Lower leg skin (tissue), 3 donors: Measurements from ENCODE around the gene TMCC1.

Experiments used
- CTCF ChIP-seq, 3 donors: fragments of 450-650 bp; IDR thresholded peaks; one replicate each; pipeline ENCODE4 v1.5.1; 2016; ENCODE audit warnings: antibody characterized with exemption in 3 of 3, mild to moderate bottlenecking in 3 of 3, moderate library complexity in 2 of 3
- POLR2A ChIP-seq, 2 donors: fragments of 450-650 bp; IDR thresholded peaks; one replicate each; pipeline ENCODE4 v1.6.1; 2016 to 2017; ENCODE audit warnings: antibody characterized with exemption in 2 of 2, mild to moderate bottlenecking in 1 of 2, moderate library complexity in 1 of 2

- no peak for TF ChIP-seq POLR2A (IDR thresholded peaks at IDR 0.05)
- TF ChIP-seq CTCF (IDR thresholded peaks at IDR 0.05) = no peak
Observed at GRCh38 chr3:129919806-129920205, 26.3 kb upstream of the TMCC1 start.
